Measurements from ENCODE around the gene MFN2. TPM values are rescaled to one million over a fixed set of nuclear protein-coding genes. Genes with fewer than 3 reads are reported as not detected.
A peak's percentile ranks its signal among the peaks of the same experiment; 100 is the strongest.

The MFN2 gene
- total and polyA plus RNA-seq, 2 of the 8 experiments (the other 6 are each of a cell fraction or from before 2014, with no cell fraction given) = 34.0 to 62.5 TPM

- WGBS, 2 experiments (ENCODE audit: extremely low coverage in 1 of 2, insufficient coverage in 1 of 2, insufficient read length in 1 of 2, insufficient replicate concordance in 2 of 2, low coverage in 1 of 2, low lambda C conversion rate in 2 of 2, missing lambda C conversion rate in 1 of 2) = 88% methylated on average over 6 of the region's 6 CpGs; no CpG with 5 or more reads in 1 of the 2 experiments
- TF ChIP-seq BRCA1 (IDR thresholded peaks at IDR 0.05; ENCODE audit: low read depth, low read length) (no peak), SIX5 (IDR thresholded peaks at IDR 0.05; ENCODE audit: low read depth, low read length) (no peak), HDAC6 (IDR thresholded peaks at IDR 0.05; ENCODE audit: low read depth, low read length) (no peak), SP4 (IDR thresholded peaks at IDR 0.05; ENCODE audit: low read length) (no peak), RFX5 (IDR thresholded peaks at IDR 0.05; ENCODE audit: borderline replicate concordance, low read depth, low read length) (no peak), USF2 (IDR thresholded peaks at IDR 0.05; ENCODE audit: low read length) (peak; percentile 75), POLR2A (IDR thresholded peaks at IDR 0.05; ENCODE audit: control extremely low read depth in 1 of 2, low read depth in 2 of 2, low read length in 2 of 2) (no peak), TAF1 (IDR thresholded peaks at IDR 0.05; ENCODE audit: low read depth, low read length) (no peak), TAF7 (optimal IDR thresholded peaks at IDR 0.05; ENCODE audit: borderline replicate concordance, low read depth, low read length) (no peak), MAX (IDR thresholded peaks at IDR 0.05) (no peak), CBX8 (IDR thresholded peaks at IDR 0.05; ENCODE audit: borderline replicate concordance, low read depth, low read length) (no peak)
Observed at GRCh38 chr1:11948822-11949458, 31.3 kb upstream of the MFN2 start.

More at GRCh38 chr1:11948822-11949458, 31.3 kb upstream of the MFN2 start:
- Histone ChIP-seq H2AK5ac (ENCODE audit: low read depth, low read length) (no peak overlapping the region), H3K9me3 (ENCODE audit: insufficient read depth in 2 of 2, low read depth in 1 of 2, low read length in 1 of 2) (peaks cover 0 to 5% of the 10 kb centered on the region in 2 experiments; a peak in 2 of 4 replicates), H4K20me1 (replicated peaks in 1 of 2; ENCODE audit: control insufficient read depth in 1 of 2, insufficient read depth in 2 of 2, low read length in 2 of 2) (no peaks in the 10 kb centered on the region), H4K91ac (replicated peaks; ENCODE audit: insufficient read length, low read length) (no peak overlapping the region), H2BK12ac (ENCODE audit: low read depth, low read length) (no peak overlapping the region), H3K56ac (replicated peaks; ENCODE audit: insufficient read length, low read depth, low read length) (no peak overlapping the region), H4K5ac (ENCODE audit: insufficient read length, low read depth, low read length) (no peak overlapping the region), H2AFZ (ENCODE audit: low read length) (no peak overlapping the region), H3K36me3 (ENCODE audit: control insufficient read depth in 2 of 4, insufficient read depth in 4 of 4, low read length in 3 of 4) (peaks cover 0 to 5% (median 2%) of the 10 kb centered on the region in 4 experiments; a peak in 2 of 8 replicates), H3K23me2 (ENCODE audit: low read depth, low read length) (no peaks in the 10 kb centered on the region; the same call in 1 of the 2 replicates), H3K4ac (replicated peaks; ENCODE audit: insufficient read length, low read depth, low read length) (no peak overlapping the region), H3K14ac (ENCODE audit: insufficient read length) (no peak overlapping the region), H3K4me1 (replicated peaks in 1 of 4; ENCODE audit: control insufficient read depth in 3 of 4, insufficient read depth in 4 of 4, low read length in 3 of 4) (peaks cover under 1 to 9% (median 3%) of the 10 kb centered on the region in 4 experiments; a peak in 6 of 7 replicates), H2BK20ac (ENCODE audit: low read length) (no peak overlapping the region), H3K79me2 (ENCODE audit: control insufficient read depth in 1 of 2, insufficient read depth in 2 of 2, low read length in 2 of 2) (no peaks in the 10 kb centered on the region; a peak in 1 of 4 replicates), H3K27ac (ENCODE audit: low read depth, low read length) (no peak overlapping the region), H3K9ac (replicated peaks in 1 of 4; ENCODE audit: extremely low read depth in 1 of 4, low read depth in 3 of 4, low read length in 3 of 4) (no peak overlapping the region), H3K4me2 (ENCODE audit: insufficient read depth in 1 of 2, low read depth in 2 of 2, low read length in 2 of 2) (no peak overlapping the region), H3K27me3 (replicated peaks in 1 of 4; ENCODE audit: control insufficient read depth in 3 of 4, extremely low read depth in 1 of 4, insufficient read depth in 3 of 4, low read length in 3 of 4) (no peaks in the 10 kb centered on the region), H2BK5ac (ENCODE audit: low read depth, low read length) (no peak overlapping the region), H4K8ac (ENCODE audit: extremely low read depth, insufficient read depth, low read length) (no peak overlapping the region), H3K79me1 (ENCODE audit: low read depth, low read length) (no peaks in the 10 kb centered on the region), H2BK15ac (ENCODE audit: low read length) (0 out of 2 replicates have a peak overlapping the region, but pooled peaks have one; percentile 2), H2BK120ac (replicated peaks; ENCODE audit: low read depth, low read length) (no peak overlapping the region), H3K23ac (ENCODE audit: insufficient read length) (no peak overlapping the region), H3K18ac (ENCODE audit: extremely low read depth, low read length) (no peak overlapping the region), H3K4me3 (ENCODE audit: extremely low read depth in 1 of 4, insufficient read depth in 2 of 4, low read depth in 3 of 4, low read length in 4 of 4) (no peak overlapping the region)
- FAIRE-seq (no peak), DNase-seq (ENCODE audit: low read depth in 1 of 2, low spot score in 2 of 2) (no peak)
- POLR2A ChIA-PET (ENCODE audit: partially characterized antibody) = interaction anchor here (3.0 to 3.3 kb wide), 2 partner anchors 12 to 40 kb away, joined by 9 to 32 read pairs; no protein-coding TSS in a partner anchor
- CTCF ChIA-PET (ENCODE audit: partially characterized antibody) = interaction anchor here (0.8 to 1.3 kb wide), 5 partner anchors 11 to 57 kb away, joined by 3 to 5 read pairs (median 3); no protein-coding TSS in a partner anchor

Data from H1 (cell line).